H9 (cell line): ENCODE data around the gene STARD4. TPM values are rescaled to one million over a fixed set of nuclear protein-coding genes. Genes with fewer than 3 reads are reported as not detected.

ENCODE experiments used
- DNase-seq: peaks from one replicate; pipeline ENCODE4 v3.0.0-alpha.2; 2017
- H2AFZ ChIP-seq: one replicate; pipeline ENCODE4 v1.6.1; 2013; ENCODE audit warnings: mild to moderate bottlenecking, low read length, control low read depth, moderate library complexity
- H2AK5ac ChIP-seq: 2 replicates; pipeline ENCODE4 v1.6.1; 2013; ENCODE audit warnings: low read length, control low read depth, mixed read lengths; ENCODE audit not compliant: insufficient read length
- H2BK120ac ChIP-seq: one replicate; pipeline ENCODE4 v1.6.1; 2013; ENCODE audit warnings: low read depth, mild to moderate bottlenecking, low read length, control low read depth, inconsistent platforms; ENCODE audit not compliant: poor library complexity, severe bottlenecking
- H2BK12ac ChIP-seq: 2 replicates; pipeline ENCODE4 v1.6.1; 2013; ENCODE audit warnings: low read length, control low read depth, mixed read lengths, low read depth; ENCODE audit not compliant: insufficient read length
- H2BK15ac ChIP-seq: 2 replicates; pipeline ENCODE4 v1.6.1; 2013; ENCODE audit warnings: low read depth, low read length, control low read depth
- H2BK20ac ChIP-seq: one replicate; pipeline ENCODE4 v1.6.1; 2013; ENCODE audit warnings: low read depth, mild to moderate bottlenecking, low read length, control low read depth, inconsistent platforms; ENCODE audit not compliant: poor library complexity, severe bottlenecking
- H2BK5ac ChIP-seq: 2 replicates; pipeline ENCODE4 v1.6.1; 2013; ENCODE audit warnings: low read length, control low read depth, mixed read lengths; ENCODE audit not compliant: insufficient read length
- H3K14ac ChIP-seq: 2 replicates; pipeline ENCODE4 v1.6.1; 2013; ENCODE audit warnings: low read length, control low read depth; ENCODE audit not compliant: insufficient read depth
- H3K18ac ChIP-seq: 2 replicates; pipeline ENCODE4 v1.6.1; 2013; ENCODE audit warnings: low read depth, mild to moderate bottlenecking, mixed read lengths, low read length, control low read depth; ENCODE audit not compliant: insufficient read length
- H3K23ac ChIP-seq: 2 replicates; pipeline ENCODE4 v1.6.1; 2013; ENCODE audit warnings: low read length, control low read depth, mixed read lengths, low read depth; ENCODE audit not compliant: insufficient read length
- H3K23me2 ChIP-seq: 2 replicates; pipeline ENCODE4 v1.6.1; 2013; ENCODE audit warnings: low read depth, mild to moderate bottlenecking, mixed read lengths, low read length, control low read depth; ENCODE audit not compliant: insufficient read length, poor library complexity, severe bottlenecking
- H3K27ac ChIP-seq: 2 replicates; pipeline ENCODE4 v1.5.1; 2013; ENCODE audit warnings: low read length, control low read depth, mixed read lengths, low read depth; ENCODE audit not compliant: insufficient read length
- H3K27me3 ChIP-seq: 2 replicates; pipeline ENCODE4 v1.6.1; 2013; ENCODE audit warnings: low read length, control low read depth, inconsistent platforms; ENCODE audit not compliant: insufficient read depth
- H3K4ac ChIP-seq: 2 replicates; pipeline ENCODE4 v1.6.1; 2013; ENCODE audit warnings: low read depth, mild to moderate bottlenecking, control low read depth, inconsistent platforms, low read length, moderate library complexity
- H3K4me1 ChIP-seq: 2 replicates; pipeline ENCODE4 v1.6.1; 2013; ENCODE audit warnings: low read length, control low read depth, inconsistent platforms; ENCODE audit not compliant: insufficient read depth
- H3K4me2 ChIP-seq: 2 replicates; pipeline ENCODE4 v1.6.1; 2013; ENCODE audit warnings: low read length, control low read depth, mixed read lengths; ENCODE audit not compliant: insufficient read length, insufficient read depth
- H3K56ac ChIP-seq: 2 replicates; pipeline ENCODE4 v1.6.1; 2013; ENCODE audit warnings: low read depth, mild to moderate bottlenecking, mixed read lengths, low read length, control low read depth; ENCODE audit not compliant: insufficient read length
- H3K79me1 ChIP-seq: 2 replicates; pipeline ENCODE4 v1.6.1; 2013; ENCODE audit warnings: low read depth, mild to moderate bottlenecking, moderate library complexity, low read length, control low read depth, inconsistent platforms; ENCODE audit not compliant: insufficient read depth, poor library complexity, severe bottlenecking
- H3K79me2 ChIP-seq: 2 replicates; pipeline ENCODE4 v1.6.1; 2013; ENCODE audit warnings: low read length, control low read depth, inconsistent platforms; ENCODE audit not compliant: insufficient read depth
- H3K9ac ChIP-seq: 2 replicates; pipeline ENCODE4 v1.6.1; 2013; ENCODE audit warnings: low read length, control low read depth, mixed read lengths; ENCODE audit not compliant: insufficient read length; ENCODE audit errors: extremely low read depth
- H3K9me3 ChIP-seq: one replicate; pipeline ENCODE4 v1.6.1; 2013; ENCODE audit warnings: low read depth, low read length, inconsistent platforms; ENCODE audit not compliant: control insufficient read depth
- H3T11ph ChIP-seq: one replicate; pipeline ENCODE4 v1.6.1; 2013; ENCODE audit warnings: mild to moderate bottlenecking, low read length, control low read depth, inconsistent platforms
- H4K20me1 ChIP-seq: one replicate; pipeline ENCODE4 v1.6.1; 2013; ENCODE audit not compliant: control insufficient read depth, insufficient read length, insufficient read depth
- H4K5ac ChIP-seq: 2 replicates; pipeline ENCODE4 v1.6.1; 2013; ENCODE audit warnings: low read depth, mild to moderate bottlenecking, mixed read lengths, low read length, control low read depth; ENCODE audit not compliant: insufficient read length
- H4K8ac ChIP-seq: replicated peaks from 2 replicates; pipeline ENCODE4 v1.6.1; 2013; ENCODE audit warnings: low read length, control low read depth, mixed read lengths, low read depth; ENCODE audit not compliant: insufficient read length
- H4K91ac ChIP-seq: 2 replicates; pipeline ENCODE4 v1.6.1; 2013; ENCODE audit warnings: low read depth, mild to moderate bottlenecking, moderate library complexity, mixed read lengths, low read length, control low read depth; ENCODE audit not compliant: insufficient read length
- H3K27ac Mint-ChIP-seq, 3 experiments: 2 replicates in 2 of 3; 3 replicates in 1 of 3; pipeline ENCODE4 v1.8.0; 2020 to 2021; ENCODE audit warnings: mixed read lengths in 3 of 3, mild to moderate bottlenecking in 1 of 3, moderate library complexity in 1 of 3
- H3K27me3 Mint-ChIP-seq: 2 replicates; pipeline ENCODE4 v1.8.0; 2021; ENCODE audit warnings: low read depth, mild to moderate bottlenecking, moderate library complexity, mixed read lengths
- H3K36me3 Mint-ChIP-seq, 3 experiments: 2 replicates in 2 of 3; 3 replicates in 1 of 3; pipeline ENCODE4 v1.8.0; 2020 to 2021; ENCODE audit warnings: low read depth in 3 of 3, mixed read lengths in 3 of 3; ENCODE audit not compliant: insufficient read depth in 1 of 3
- H3K4me1 Mint-ChIP-seq, 2 experiments: 2 replicates each; pipeline ENCODE4 v1.8.0; 2020; ENCODE audit warnings: mixed read lengths in 2 of 2
- H3K4me3 Mint-ChIP-seq, 2 experiments: 2 replicates in 1 of 2; 3 replicates in 1 of 2; pipeline ENCODE4 v1.8.0; 2020 to 2021; ENCODE audit warnings: mild to moderate bottlenecking in 2 of 2, mixed read lengths in 2 of 2, moderate library complexity in 1 of 2
- H3K9me3 Mint-ChIP-seq, 2 experiments: 2 replicates in 1 of 2; 3 replicates in 1 of 2; pipeline ENCODE4 v1.8.0; 2020; ENCODE audit warnings: mild to moderate bottlenecking in 2 of 2, mixed read lengths in 2 of 2, moderate library complexity in 1 of 2
- total RNA-seq: library from RNA; stranded (reverse); gene quantifications from 2 replicates; pipeline ENCODE4 v1.2.1, GENCODE V29; 2021
- TF ChIP-seq, protein P1 (sequence below): fragments of 200-600 bp; sonication (generic); conservative IDR thresholded peaks from 3 replicates; pipeline ENCODE4 v1.8.0; 2021; ENCODE audit warnings: antibody characterized with exemption, mild to moderate bottlenecking

STARD4 gene
- total RNA-seq, 1 experiment from 2014 or later: 28.7 TPM

DNA sequence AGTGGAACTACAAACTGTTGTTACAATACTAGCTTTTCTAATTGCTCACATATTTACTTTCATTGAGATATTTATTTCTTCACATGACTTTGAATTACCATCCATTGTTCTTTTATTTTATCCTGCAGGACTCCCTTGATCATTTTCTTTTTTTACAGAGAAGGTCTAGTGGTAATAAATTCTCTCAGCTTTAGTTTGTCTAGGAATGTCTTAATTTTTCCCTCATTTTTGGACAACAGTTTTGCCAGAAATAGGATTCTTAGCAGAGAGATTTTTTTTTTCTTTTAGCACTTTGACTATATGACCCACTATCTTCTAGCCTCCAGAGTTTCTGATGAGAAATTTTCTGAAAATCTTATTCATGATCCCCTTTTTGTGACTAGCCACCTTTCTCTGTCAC lies 47.3 kb upstream of the STARD4 start:
- H3K4me3 Mint-ChIP-seq: no peak overlapping the region
- Histone ChIP-seq H3K14ac (no peak overlapping the region), H2BK15ac (no peak overlapping the region), H4K8ac (no peak overlapping the region), H3K79me1 (no peaks in the 10 kb centered on the region), H2AFZ (no peak overlapping the region), H3K23me2 (no peaks in the 10 kb centered on the region), H3K9ac (no peak overlapping the region), H3K4ac (no peak overlapping the region), H4K20me1 (no peaks in the 10 kb centered on the region), H3T11ph (no peak overlapping the region), H4K91ac (no peak overlapping the region), H2BK5ac (no peak overlapping the region), H3K4me2 (no peak overlapping the region), H3K27ac (no peak overlapping the region), H2BK120ac (no peak overlapping the region), H3K56ac (no peak overlapping the region), H3K18ac (no peak overlapping the region), H3K79me2 (no peaks in the 10 kb centered on the region), H2AK5ac (no peak overlapping the region), H3K9me3 (no peaks in the 10 kb centered on the region), H2BK20ac (no peak overlapping the region), H3K4me1 (peaks cover 6% of the 10 kb centered on the region; the same call in 1 of the 2 replicates), H2BK12ac (no peak overlapping the region), H3K23ac (no peak overlapping the region), H4K5ac (no peak overlapping the region), H3K27me3 (no peaks in the 10 kb centered on the region)
- no peaks in the 10 kb centered on the region; the same call in 1 of the 2 replicates for H3K27me3 Mint-ChIP-seq
- peaks cover 9 to 10% of the 10 kb centered on the region in 2 experiments; a peak in 4 of 5 replicates for H3K9me3 Mint-ChIP-seq
- DNase-seq: no peak
- H3K4me1 Mint-ChIP-seq: peaks cover 3 to 23% of the 10 kb centered on the region in 2 experiments; a peak in 3 of 4 replicates
- no peak overlapping the region for H3K27ac Mint-ChIP-seq
- TF ChIP-seq, protein P1, sequence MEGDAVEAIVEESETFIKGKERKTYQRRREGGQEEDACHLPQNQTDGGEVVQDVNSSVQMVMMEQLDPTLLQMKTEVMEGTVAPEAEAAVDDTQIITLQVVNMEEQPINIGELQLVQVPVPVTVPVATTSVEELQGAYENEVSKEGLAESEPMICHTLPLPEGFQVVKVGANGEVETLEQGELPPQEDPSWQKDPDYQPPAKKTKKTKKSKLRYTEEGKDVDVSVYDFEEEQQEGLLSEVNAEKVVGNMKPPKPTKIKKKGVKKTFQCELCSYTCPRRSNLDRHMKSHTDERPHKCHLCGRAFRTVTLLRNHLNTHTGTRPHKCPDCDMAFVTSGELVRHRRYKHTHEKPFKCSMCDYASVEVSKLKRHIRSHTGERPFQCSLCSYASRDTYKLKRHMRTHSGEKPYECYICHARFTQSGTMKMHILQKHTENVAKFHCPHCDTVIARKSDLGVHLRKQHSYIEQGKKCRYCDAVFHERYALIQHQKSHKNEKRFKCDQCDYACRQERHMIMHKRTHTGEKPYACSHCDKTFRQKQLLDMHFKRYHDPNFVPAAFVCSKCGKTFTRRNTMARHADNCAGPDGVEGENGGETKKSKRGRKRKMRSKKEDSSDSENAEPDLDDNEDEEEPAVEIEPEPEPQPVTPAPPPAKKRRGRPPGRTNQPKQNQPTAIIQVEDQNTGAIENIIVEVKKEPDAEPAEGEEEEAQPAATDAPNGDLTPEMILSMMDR: no peak
- peaks cover 0 to 13% (median 4%) of the 10 kb centered on the region in 3 experiments; a peak in 4 of 7 replicates for H3K36me3 Mint-ChIP-seq
